ENCODE measurements around the gene PSMD4.
"Not testable (repeated sequence)": the region's sequence is repeated elsewhere in the genome, so short reads cannot be mapped to it uniquely, and the experiment has no call there.

The PSMD4 gene

DNA sequence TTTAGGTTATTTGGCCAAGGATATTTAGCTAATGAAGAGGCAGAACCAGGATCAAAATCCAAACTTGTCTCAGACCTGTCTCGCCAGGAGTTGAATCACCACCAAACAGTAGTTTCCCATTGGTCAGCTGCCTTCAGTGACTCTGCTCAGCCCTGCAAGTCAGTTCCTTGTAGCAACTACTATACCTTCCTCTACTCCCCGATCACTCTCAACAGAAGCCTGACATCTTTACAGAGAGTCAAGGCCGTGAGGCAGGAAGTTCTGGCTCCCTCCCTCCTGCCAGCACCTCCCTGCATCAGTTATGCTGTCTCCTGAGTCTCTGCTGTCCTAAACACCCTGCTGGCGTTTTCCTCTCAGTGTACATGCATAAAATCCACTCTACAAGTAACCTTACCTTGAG is 13.2 kb downstream of the PSMD4 start:
- DNase-seq (ENCODE audit: extremely low read depth in 1 of 2, low read depth in 1 of 2), result no peak

DNA sequence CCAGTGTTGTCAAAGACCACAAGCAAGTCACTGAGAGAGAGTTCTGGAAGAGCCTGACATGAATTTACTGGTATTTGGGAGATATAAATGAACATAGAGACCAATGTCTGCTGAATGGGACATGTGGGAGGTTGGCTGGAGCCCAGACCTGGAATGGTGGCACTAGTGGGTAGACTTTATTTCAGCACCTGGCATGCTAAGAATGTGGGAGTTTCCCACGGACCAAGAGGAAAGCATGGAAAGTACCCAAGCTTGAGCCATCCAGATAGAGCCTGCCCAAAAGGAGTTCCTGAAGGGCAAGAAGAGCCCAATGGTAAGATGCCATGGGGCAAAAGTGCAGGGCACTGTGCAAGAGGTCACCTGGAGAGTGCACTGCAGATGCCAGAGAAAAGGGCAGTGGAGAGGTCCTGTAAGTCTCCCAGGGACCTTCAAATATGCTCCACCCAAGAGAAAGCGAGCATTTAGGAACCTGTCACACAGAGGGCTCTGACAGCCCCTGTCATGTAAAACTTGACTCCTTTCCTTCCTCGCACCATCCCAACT is 19.5 kb downstream of the PSMD4 start:
- DNase-seq (ENCODE audit: extremely low read depth in 1 of 2, low read depth in 1 of 2), result no peak

DNA sequence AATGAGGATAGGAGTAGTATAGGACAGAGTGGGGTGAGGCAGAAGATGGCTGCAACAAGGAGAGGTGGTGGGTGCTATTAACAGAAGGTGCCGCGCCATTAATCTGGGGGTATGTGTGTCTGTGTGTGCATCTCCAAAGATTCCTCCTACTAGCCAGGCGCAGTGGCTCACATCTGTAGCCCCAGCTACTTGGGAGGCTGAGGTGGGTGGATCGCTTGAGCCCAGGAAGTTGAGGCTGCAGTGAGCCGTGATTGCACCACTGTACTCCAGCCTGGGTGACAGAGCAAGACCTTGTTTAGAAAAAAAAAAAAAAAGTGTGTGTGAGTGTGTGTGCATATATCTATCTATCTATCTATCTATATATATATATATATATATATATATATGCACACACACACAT is 20.8 kb downstream of the PSMD4 start:
- DNase-seq (ENCODE audit: extremely low read depth in 1 of 2, low read depth in 1 of 2), result not testable (repeated sequence)

DNA sequence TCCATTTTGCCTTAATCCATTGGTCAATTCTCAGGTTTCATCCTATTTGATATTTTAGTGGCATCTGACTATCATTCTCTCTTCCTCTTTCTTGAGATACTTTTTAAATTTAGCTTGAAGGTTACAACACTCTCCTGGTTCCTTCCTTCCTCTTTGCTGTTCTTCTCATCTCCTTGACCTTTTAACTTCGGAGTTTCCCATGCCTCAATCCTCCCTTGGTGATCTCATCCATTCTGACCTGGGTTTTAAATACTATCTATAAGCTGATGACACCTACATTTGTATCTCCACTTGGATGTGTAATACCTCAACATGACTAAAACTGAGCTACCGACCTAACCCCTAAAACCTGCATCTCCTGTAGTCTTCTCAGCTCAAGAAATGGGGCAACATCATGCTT is 22.7 kb downstream of the PSMD4 start:
- no peak for DNase-seq (ENCODE audit: extremely low read depth in 1 of 2, low read depth in 1 of 2)

DNA sequence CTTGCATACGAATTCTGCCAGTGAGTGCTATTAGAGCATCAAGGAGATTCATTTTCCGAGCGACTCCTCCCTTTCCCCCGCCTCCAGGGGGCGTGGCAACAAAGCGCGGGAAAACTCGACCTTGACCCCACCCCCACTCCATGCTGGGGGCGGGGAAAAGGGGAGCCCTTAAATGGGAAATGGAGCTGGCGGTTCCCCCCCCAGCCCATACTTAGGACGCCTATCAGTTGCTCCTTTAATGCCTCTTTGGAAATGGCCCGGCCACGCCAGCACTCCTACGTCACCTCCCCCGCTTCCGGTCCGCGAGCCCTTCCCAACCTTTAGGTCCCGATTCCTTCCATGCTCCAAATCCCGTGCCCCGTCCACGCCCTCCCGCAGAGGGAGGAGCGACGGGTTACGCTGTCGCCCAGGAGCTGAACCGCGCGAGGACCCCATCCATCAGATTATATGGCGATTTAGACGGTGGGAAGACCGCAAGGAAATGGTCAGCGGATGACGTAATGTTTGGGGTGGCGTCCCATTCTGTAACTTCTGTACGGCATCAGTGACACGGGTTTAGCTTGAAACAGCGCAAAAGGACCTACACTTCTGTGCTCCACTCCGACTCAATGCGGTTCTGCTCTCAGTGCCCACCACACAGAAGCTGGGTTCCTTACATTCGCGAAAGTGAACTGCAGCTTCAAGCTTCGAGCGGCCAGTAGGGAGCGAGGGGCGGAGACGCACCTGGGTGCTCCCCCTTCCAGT is 26.9 kb downstream of the PSMD4 start:
- peak; percentile 90 to 91 for DNase-seq (ENCODE audit: extremely low read depth in 1 of 2, low read depth in 1 of 2)

DNA sequence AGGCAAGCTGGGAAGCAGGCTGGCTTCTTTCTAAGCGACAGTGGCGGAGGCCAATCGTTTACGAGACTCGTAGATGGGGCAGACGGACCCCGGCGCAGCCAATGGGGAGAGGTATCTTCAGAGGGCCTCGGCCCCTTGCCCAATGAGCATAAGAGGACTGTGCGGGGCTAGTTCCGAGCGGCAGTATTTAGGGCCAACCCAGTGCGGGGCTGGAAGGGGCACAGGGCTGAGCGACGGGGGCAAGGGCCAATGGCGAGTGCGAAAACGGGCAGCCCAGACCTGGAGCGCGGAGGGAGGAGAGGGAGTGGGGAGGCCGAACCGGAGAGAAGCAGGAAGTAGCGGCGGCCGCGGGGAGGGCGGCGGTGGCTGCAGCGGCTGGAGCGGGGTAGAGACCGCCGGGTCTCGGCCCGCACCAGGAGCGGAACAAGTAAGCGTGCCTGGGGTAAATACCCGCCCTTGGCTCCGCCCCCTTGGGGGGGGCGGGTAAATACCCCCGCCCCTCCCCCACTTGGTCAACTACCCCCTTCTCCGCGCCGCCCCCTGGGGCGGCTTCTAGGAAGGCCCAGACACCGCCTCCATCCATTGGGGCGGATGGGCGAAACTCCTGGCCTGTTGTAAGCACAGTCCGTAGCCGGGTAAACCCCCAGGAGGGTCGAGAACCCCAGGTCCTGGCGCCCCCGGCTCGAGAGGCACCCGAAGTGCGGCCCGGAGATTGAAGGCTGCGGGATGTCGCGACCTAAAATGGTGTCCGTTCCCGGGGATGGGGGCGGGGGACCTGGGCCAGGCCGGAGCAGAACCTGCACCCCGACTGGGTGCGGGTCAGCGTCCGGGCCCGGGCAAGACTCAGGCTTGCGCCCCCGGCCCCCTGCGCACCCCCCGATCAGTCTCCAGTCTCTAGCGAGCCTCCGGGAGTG is 27.7 kb downstream of the PSMD4 start, which contains the start of gene ZNF687:
ZNF687 (plus strand) TSS at position 331 of the 914 bp plus-strand sequence. CDS start 3,993 bp downstream, outside the sequence.
- DNase-seq (ENCODE audit: extremely low read depth in 1 of 2, low read depth in 1 of 2), result peak; percentile 97 to 99

DNA sequence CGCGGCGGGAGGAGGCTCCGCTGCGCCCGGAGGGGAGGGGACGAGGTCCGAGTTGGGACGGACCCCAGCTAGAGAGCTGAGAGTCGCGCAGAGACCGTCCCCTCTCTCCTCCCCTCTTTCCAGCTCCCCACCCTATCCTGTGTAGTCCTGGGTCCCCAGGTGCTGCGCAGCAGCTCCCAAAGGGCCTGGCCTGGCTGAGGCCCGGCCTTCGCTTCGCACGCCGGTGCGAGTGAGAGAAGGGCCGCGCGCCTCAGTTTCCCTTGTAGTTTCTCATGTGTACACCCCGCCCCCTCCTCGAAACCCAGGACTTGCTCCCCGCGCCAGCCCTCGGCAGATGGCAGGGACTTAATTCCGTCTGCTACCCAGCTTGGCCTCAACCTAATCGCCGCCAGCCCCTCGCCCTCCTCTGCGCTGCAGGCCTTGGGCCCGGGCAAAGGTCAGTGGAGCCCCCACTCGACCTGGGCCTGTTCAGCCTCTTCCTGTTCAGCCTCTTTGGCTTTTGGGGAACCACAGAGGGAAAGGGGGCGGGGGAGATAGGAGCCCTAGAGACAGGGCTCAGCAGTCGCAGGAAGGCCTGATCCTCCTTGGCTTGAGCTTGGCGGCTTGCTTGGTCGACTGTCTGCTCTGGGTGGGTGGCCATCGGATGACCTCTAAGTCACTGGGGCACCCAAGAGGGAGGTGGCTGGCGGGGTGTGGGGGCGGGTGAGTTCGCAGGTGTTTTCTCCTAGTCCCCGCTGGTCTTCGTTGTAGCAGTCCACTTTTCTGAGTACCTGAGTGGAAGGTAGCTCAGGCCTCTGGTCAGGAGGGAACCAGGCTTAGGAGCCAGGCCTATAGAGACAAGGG is 28.6 kb downstream of the PSMD4 start:
- no peak for DNase-seq (ENCODE audit: extremely low read depth in 1 of 2, low read depth in 1 of 2)

DNA sequence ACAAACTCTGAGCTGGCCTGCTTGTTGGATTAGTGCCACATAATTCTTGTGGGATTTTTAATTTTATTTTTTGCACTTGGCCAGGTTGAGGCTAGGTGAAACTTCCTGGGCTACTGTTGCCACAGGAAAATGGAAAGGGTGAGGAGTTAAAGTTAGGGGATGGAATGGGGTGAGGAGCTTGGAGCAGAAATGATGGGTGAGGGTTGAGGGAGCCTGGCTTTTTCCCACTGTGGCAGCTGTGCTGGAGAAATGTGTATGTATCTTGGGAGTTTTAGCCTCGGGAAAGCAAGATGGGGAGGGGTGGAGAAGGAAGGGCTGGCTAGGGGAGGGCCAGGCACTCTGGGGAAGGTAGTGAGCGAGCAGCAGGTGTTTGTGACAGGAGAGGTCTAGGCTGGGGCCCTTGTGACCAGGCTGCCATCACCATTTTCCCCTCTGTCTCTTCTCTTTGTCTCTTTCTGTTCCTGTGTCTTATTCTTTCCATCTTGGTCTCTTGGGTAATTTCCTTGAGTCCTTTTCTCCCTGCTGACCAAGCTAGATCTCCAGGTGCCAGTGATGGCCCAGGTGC is 29.6 kb downstream of the PSMD4 start:
- DNase-seq (ENCODE audit: extremely low read depth in 1 of 2, low read depth in 1 of 2), result no peak

DNA sequence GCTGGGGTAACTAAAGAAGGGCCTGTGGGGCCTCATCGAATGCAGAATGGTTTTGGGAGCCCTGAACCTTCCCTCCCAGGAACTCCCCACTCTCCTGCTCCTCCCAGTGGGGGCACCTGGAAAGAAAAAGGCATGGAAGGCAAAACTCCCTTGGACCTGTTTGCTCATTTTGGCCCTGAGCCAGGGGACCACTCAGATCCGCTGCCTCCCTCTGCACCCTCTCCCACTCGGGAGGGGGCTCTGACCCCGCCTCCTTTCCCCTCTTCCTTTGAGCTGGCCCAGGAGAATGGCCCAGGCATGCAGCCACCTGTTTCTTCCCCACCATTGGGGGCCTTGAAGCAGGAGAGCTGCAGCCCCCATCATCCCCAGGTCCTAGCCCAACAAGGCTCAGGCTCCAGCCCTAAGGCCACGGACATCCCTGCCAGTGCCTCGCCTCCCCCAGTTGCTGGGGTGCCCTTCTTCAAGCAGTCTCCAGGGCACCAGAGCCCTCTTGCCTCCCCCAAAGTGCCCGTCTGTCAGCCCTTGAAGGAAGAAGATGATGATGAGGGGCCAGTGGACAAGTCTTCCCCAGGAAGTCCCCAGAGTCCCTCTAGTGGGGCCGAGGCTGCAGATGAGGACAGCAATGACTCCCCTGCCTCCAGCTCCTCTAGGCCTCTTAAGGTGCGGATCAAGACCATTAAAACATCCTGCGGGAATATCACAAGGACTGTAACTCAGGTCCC is 32.2 kb downstream of the PSMD4 start:
- DNase-seq (ENCODE audit: extremely low read depth in 1 of 2, low read depth in 1 of 2), result no peak

DNA sequence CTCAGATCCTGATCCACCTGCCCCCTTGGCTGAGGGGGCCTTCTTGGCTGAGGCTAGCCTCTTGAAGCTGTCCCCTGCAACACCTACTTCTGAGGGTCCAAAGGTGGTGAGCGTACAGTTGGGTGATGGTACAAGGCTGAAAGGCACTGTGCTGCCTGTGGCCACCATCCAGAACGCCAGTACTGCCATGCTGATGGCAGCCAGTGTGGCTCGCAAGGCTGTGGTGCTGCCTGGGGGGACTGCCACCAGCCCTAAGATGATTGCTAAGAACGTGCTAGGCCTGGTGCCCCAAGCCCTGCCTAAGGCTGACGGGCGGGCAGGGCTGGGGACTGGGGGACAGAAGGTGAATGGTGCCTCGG is 32.8 kb downstream of the PSMD4 start:
- DNase-seq (ENCODE audit: extremely low read depth in 1 of 2, low read depth in 1 of 2), result no peak

DNA sequence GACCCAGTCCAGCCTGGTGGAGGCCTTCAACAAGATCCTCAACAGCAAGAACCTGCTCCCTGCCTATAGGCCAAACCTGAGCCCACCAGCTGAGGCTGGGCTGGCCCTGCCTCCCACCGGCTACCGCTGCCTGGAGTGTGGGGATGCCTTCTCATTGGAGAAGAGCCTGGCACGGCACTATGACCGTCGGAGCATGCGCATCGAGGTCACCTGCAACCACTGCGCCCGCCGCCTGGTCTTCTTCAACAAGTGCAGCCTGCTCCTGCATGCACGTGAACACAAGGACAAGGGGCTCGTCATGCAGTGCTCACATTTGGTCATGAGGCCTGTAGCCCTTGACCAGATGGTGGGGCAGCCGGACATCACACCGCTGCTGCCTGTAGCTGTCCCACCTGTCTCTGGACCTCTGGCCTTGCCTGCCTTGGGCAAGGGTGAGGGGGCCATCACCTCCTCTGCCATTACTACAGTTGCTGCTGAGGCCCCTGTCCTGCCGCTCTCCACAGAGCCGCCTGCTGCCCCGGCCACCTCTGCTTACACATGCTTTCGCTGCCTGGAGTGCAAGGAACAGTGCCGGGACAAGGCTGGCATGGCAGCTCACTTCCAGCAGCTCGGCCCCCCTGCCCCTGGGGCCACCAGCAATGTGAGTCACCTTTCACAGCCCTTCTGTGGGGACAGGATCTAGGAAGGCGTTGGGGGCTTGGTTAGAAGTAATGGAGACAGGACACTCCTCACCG is 33.4 kb downstream of the PSMD4 start:
- DNase-seq (ENCODE audit: extremely low read depth in 1 of 2, low read depth in 1 of 2), result no peak

DNA sequence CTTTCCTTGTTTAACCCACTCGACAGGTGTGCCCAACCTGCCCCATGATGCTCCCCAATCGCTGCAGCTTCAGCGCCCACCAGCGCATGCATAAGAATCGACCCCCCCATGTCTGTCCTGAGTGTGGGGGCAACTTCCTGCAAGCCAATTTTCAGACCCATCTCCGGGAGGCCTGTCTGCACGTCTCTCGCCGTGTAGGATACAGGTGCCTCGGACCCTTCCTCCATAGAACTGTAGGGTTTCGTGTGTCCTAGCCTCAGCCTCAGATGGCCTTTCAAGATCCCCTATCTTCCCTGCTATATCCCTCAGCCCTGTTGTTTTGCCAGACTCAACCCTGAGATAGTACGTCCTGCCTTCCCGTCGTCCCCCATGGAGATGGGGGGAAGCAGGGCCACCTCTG is 34.0 kb downstream of the PSMD4 start:
- no peak for DNase-seq (ENCODE audit: extremely low read depth in 1 of 2, low read depth in 1 of 2)

DNA sequence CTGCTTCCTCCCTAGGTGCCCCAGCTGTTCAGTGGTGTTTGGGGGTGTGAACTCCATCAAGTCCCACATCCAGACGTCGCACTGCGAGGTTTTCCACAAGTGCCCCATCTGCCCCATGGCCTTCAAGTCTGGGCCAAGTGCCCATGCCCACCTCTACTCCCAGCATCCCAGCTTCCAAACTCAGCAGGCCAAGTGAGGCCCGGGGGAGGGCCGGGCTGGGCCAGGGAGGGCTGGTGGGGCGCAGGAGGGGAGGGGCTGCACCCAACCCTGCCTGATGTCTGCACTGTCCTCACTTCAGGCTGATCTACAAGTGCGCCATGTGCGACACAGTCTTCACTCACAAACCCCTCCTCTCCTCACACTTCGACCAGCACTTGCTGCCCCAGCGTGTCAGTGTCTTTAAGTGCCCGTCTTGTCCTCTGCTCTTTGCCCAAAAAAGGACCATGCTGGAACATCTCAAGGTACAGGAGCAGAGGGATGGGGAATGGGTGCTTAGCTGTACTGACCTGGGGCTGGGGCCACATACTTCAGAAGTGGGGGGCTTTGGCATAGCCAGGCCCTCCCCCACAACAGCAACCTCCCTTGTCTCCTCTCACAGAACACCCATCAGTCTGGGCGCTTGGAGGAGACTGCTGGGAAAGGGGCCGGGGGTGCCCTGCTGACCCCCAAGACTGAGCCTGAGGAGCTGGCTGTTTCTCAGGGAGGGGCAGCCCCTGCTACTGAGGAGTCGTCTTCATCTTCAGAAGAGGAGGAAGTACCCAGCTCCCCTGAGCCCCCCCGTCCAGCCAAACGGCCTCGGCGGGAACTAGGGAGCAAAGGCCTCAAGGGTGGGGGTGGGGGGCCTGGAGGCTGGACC is 34.8 kb downstream of the PSMD4 start:
- DNase-seq (ENCODE audit: extremely low read depth in 1 of 2, low read depth in 1 of 2), result no peak

DNA sequence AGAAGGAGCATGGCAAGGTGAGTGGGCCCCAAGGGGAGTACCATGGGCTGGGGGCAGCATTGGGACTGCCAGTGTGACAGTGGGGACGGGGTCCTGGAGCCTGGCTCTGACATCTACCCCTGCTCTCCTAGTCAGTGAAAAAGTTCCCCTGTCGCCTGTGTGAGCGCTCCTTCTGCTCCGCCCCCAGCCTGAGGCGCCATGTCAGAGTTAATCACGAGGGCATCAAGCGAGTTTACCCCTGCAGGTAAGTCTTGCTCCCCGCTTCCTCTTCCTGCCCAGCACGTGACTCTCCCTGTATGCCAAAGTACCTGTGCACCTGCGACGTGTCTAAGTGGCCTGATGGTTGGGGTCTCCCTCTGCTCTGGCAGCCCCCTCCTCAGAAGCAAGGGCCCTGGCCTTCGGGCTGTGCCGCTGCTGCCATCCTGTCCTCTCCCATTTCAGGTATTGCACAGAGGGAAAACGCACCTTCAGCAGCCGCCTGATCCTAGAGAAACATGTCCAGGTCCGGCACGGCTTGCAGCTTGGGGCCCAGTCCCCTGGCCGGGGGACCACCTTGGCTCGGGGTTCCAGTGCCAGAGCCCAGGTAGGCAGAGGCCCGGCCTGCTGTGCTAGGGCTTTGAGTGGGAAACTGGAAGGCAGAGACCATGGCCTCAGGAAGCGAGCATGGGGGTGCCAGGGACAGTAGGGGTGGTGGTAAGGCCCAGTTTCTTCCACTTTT is 35.6 kb downstream of the PSMD4 start:
- no peak for DNase-seq (ENCODE audit: extremely low read depth in 1 of 2, low read depth in 1 of 2)

DNA sequence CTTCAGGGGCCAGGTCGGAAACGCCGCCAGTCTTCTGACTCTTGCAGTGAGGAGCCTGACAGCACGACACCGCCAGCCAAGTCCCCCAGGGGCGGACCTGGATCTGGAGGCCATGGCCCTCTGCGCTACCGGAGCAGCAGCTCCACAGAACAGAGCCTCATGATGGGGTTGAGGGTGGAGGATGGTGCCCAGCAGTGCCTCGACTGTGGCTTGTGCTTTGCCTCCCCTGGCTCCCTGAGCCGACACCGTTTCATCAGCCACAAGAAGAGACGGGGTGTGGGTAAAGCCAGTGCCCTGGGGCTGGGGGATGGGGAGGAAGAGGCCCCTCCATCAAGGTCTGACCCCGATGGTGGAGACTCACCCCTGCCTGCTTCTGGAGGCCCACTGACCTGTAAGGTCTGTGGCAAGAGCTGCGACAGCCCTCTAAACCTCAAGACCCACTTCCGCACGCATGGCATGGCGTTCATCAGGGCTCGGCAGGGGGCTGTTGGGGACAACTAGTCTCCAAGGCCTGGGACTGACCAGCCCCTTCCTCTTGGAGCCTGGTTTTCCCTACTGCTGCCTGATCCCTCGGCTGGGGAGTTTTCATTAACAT is 36.3 kb downstream of the PSMD4 start:
- DNase-seq (ENCODE audit: extremely low read depth in 1 of 2, low read depth in 1 of 2), result no peak

DNA sequence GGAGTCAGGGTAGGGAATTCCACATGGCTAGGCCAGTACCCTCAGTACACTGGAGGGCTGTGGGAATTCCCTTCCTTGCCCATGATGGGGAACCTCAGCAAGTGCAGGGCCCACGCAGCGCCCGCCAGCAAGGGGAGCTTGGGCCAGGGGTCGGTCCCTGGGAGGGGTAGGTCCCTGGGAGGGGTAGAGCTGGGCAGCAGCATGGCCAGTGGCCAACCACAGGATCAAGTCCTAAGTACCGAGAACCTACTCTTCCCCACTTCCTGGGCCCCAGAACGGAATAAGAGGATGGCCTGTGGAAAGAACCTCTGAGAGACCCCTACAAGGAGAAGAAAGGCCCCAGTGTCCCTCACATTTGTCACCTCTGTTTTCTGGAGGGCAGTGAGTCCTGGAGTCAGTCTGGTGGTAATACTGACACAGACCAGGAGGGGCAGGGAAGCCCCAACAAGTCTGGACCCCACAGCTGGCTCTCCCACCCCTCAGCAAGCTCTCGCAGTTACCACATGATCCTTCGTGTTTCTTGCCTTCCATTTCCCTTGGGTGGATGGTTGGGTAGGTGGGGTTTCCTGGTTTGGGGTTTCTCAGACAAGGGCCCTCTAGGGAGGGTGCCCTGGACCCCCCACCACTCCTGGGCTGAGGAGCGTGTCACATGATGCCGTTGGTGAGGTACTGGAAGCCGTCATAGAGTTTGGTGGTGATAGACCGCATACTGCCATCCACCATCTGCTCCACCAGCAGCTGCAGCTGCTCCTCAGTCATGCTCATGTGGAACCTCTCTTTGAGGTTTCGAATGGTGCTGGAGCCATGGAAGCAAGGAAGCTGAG is 37.9 kb downstream of the PSMD4 start:
- no peak for DNase-seq (ENCODE audit: extremely low read depth in 1 of 2, low read depth in 1 of 2)
